ENCODE measurements around the gene OR2C1.

OR2C1 gene

DNA sequence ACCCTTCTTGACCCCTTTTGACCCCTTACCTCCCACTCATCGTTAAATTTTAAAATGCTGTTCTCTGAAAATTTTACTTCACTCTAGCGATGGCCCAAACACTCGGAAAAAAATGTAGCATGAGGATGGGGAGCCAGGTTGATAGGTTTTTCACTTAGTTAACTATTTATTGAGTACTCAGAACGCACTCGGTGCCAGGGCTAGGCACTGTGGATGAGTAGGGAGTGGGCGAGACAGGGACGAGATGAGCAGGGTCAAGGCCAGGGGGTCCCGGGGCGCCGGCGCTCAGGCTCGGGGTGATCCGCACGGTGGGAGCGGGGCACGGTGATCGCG lies 44.7 kb downstream of the OR2C1 start:
- DNase-seq (ENCODE audit: low read depth), result no peak

DNA sequence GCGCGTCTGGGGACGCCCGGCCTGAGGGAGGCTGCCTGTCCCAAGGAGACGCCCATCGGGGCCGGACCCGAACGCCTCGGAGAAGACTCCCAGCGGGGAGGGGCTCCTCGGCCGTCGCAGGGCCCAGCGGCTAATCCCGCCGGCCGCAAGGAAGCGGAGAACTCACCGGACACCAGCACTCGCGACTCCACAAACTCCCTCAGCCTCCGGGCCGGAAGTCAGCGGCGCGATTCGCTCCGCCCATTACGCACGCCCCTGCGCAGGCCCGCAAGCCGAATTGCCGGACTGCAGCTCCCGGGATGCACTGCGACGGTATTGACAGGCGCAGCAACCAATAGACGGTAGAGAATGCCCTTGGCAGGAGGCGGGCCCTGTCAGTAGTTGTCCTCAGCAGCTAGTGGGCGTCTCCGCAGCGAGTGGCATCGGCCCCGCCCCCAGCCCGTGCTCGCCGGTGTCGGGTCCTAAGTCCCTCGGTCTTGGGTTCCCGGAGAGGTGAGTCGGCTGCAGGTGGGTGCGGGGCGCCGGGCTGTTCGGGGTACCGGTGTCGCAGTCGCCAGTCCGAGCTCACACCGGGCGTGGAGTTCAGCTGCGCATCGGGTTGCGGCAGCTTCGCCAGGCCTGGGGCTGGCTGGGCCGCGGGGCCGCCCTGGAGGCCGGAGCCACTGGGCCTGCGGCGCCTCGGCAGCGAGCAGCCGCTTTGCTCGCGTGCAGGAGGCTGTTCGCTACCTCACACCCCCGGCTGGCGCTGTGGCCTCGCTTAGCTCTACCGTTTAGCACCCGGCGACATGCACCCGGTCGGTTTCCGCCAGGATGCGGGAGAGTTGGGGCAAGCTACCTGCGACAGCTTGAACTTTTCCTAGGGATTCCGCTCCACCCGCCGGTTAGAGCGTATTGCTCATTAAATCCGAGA lies 45.3 kb downstream of the OR2C1 start, which contains the start of the genes ZNF174 and ZSCAN32:
Gene ZNF174 (plus strand): TSS at position 437 of the 910 bp plus-strand sequence. CDS start 790 bp downstream, outside the sequence.
Gene ZSCAN32 (minus strand): TSS at position 226 of the 910 bp plus-strand sequence. CDS start 3,447 bp downstream, outside the sequence.
- DNase-seq (ENCODE audit: low read depth), result peak; percentile 98

DNA sequence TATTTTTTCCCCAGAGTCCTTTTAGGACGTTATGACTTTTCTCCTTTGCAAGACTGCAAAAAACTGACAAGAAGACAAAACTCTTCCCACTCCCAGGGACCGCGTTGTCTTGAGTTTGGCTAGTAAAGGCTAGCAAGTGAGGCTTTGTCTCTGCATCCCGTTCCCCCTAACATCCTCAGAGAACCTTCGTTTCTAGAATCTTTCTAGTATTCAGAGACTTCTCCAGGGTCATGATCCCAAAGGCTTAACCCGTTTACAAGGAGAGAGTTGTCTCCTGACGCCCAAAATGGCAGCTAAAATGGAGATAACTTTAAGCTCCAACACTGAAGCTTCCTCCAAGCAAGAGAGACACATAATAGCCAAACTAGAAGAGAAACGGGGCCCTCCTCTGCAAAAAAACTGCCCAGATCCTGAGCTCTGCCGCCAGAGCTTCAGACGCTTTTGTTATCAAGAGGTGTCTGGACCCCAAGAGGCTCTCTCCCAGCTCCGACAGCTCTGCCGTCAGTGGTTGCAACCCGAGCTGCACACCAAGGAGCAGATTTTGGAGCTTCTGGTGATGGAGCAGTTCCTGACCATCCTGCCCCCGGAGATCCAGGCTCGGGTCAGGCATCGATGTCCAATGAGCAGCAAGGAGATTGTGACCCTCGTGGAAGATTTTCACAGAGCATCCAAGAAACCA lies 46.2 kb downstream of the OR2C1 start:
- DNase-seq (ENCODE audit: low read depth), result no peak
